B cell (primary cell): ENCODE measurements around the gene CTSK. TPM values are rescaled to one million over a fixed set of nuclear protein-coding genes. Genes with fewer than 3 reads are reported as not detected.
A peak's percentile ranks its signal among the peaks of the same experiment; 100 is the strongest.

ENCODE experiments used
- ATAC-seq: fragments of 200-7000 bp; cut with Tn5 transposase; one replicate; pipeline ENCODE4 v1.10.0; 2021; ENCODE audit warnings: low read depth, mild to moderate bottlenecking, moderate number of reproducible peaks, moderate library complexity
- CTCF ChIA-PET: fragments of 350-600 bp; sonication (Branson Sonifier 250); formaldehyde crosslinking; loops from one replicate; lab custom pipeline; 2021; ENCODE audit warnings: antibody characterized with exemption, inconsistent platforms; lab: Charles Lee
- POLR2A ChIA-PET: fragments of 350-600 bp; sonication (Branson Sonifier 250); formaldehyde crosslinking; loops from one replicate; lab custom pipeline; 2021; ENCODE audit warnings: antibody characterized with exemption; lab: Charles Lee
- DNase-seq: peaks from one replicate; pipeline ENCODE4 v3.0.0; 2013
- H2AFZ ChIP-seq: 2 replicates; pipeline ENCODE4 v1.6.1; 2012; ENCODE audit warnings: mild to moderate bottlenecking, low read depth, low read length; ENCODE audit not compliant: insufficient read depth, poor library complexity, severe bottlenecking
- H3K27ac ChIP-seq, 2 donors: 1 replicate in 1 of 2; 2 replicates in 1 of 2; pipeline ENCODE4 v1.5.1; 2012 to 2013; ENCODE audit warnings: low read length in 2 of 2, mild to moderate bottlenecking in 2 of 2, moderate library complexity in 1 of 2
- H3K27me3 ChIP-seq, 4 experiments: fragments of 200-600 bp in 1 of 4; sonication (generic) in 1 of 4; replicated peaks in 1 of 4; 1 replicate in 2 of 4; 2 replicates in 2 of 4; pipeline versions ENCODE4 v1.6.1 to v1.7.0; 2013 to 2016; ENCODE audit warnings: low read length in 3 of 4, mild to moderate bottlenecking in 2 of 4, mixed read lengths in 1 of 4, moderate library complexity in 1 of 4; ENCODE audit not compliant: insufficient read depth in 4 of 4, control insufficient read depth in 3 of 4; ENCODE audit errors: control extremely low read depth in 1 of 4
- H3K36me3 ChIP-seq, 2 experiments: replicated peaks in 1 of 2; 1 replicate in 1 of 2; 2 replicates in 1 of 2; pipeline versions ENCODE4 v1.6.1 to v1.7.1; 2013; ENCODE audit warnings: low read length in 1 of 2; ENCODE audit not compliant: insufficient read depth in 2 of 2, control insufficient read depth in 1 of 2; ENCODE audit errors: control extremely low read depth in 1 of 2, extremely low read depth in 1 of 2
- H3K4me1 ChIP-seq, 2 donors: fragments of 200-600 bp in 1 of 2; sonication (generic) in 1 of 2; 1 replicate in 1 of 2; 2 replicates in 1 of 2; pipeline versions ENCODE4 v1.5.1 to v1.6.1; 2013 to 2017; ENCODE audit warnings: low read length in 2 of 2; ENCODE audit not compliant: control insufficient read depth in 2 of 2, insufficient read depth in 2 of 2
- H3K4me2 ChIP-seq: replicated peaks from 2 replicates; pipeline ENCODE3; 2012; ENCODE audit warnings: mild to moderate bottlenecking, low read depth, low read length; ENCODE audit not compliant: poor library complexity, severe bottlenecking
- H3K4me3 ChIP-seq, 5 experiments: fragments of 200-600 bp in 1 of 5; sonication (generic) in 1 of 5; 1 replicate in 3 of 5; 2 replicates in 2 of 5; pipeline versions ENCODE4 v1.5.1 to v1.7.0; 2011 to 2016; ENCODE audit warnings: low read length in 4 of 5, mild to moderate bottlenecking in 4 of 5, low read depth in 2 of 5, control low read depth in 1 of 5, moderate library complexity in 1 of 5; ENCODE audit not compliant: insufficient read depth in 1 of 5; ENCODE audit errors: control extremely low read depth in 1 of 5, extremely low read depth in 1 of 5
- H3K79me2 ChIP-seq: fragments of 200-600 bp; sonication (generic); one replicate; pipeline ENCODE4 v1.6.0; 2016; ENCODE audit warnings: low read length; ENCODE audit not compliant: control insufficient read depth, insufficient read depth
- H3K9ac ChIP-seq: fragments of 200-600 bp; sonication (generic); 2 replicates; pipeline ENCODE4 v1.6.1; 2017; ENCODE audit warnings: mild to moderate bottlenecking, low read length, moderate library complexity
- H3K9me3 ChIP-seq, 3 donors: one replicate each; pipeline versions ENCODE4 v1.6.1 to v1.7.1; 2013; ENCODE audit warnings: low read length in 2 of 3; ENCODE audit not compliant: control insufficient read depth in 2 of 3, insufficient read depth in 1 of 3; ENCODE audit errors: control extremely low read depth in 1 of 3
- H4K20me1 ChIP-seq: 2 replicates; pipeline ENCODE4 v1.6.0; 2012; ENCODE audit warnings: mild to moderate bottlenecking, low read length; ENCODE audit not compliant: insufficient read depth, control insufficient read depth, poor library complexity, severe bottlenecking
- H3K27ac Mint-ChIP-seq: one replicate; pipeline ENCODE4 v1.8.0; 2021; ENCODE audit warnings: mixed read lengths
- H3K27me3 Mint-ChIP-seq: one replicate; pipeline ENCODE4 v1.8.0; 2021; ENCODE audit warnings: mixed read lengths
- H3K4me1 Mint-ChIP-seq: one replicate; pipeline ENCODE4 v1.8.0; 2021; ENCODE audit warnings: mixed read lengths
- H3K4me3 Mint-ChIP-seq: one replicate; pipeline ENCODE4 v1.8.0; 2021; ENCODE audit warnings: mixed read lengths
- H3K9me3 Mint-ChIP-seq: one replicate; pipeline ENCODE4 v1.8.0; 2022; ENCODE audit warnings: mixed read lengths; ENCODE audit not compliant: insufficient read depth
- CTCF ChIP-seq: fragments of 200-600 bp; IDR thresholded peaks from one replicate; pipeline ENCODE4 v1.8.0; 2022; ENCODE audit warnings: antibody characterized with exemption, mild to moderate bottlenecking
- EZH2 ChIP-seq: IDR thresholded peaks from 2 replicates; pipeline ENCODE4 v1.6.1; 2012; ENCODE audit warnings: borderline replicate concordance, low read depth, mild to moderate bottlenecking, moderate library complexity, low read length; ENCODE audit not compliant: insufficient read depth, poor library complexity, severe bottlenecking
- WGBS: methylation state at CpG from one replicate; pipeline ENCODE4 v1.1.5; 2013; ENCODE audit warnings: missing lambda C conversion rate; ENCODE audit not compliant: insufficient coverage; 5-methylcytosine and 5-hydroxymethylcytosine counted together
- intact Hi-C: fragments of 100-400 bp; cut with micrococcal nuclease; formaldehyde crosslinking; loops from one replicate; pipeline ENCODE4 v1.10.0; 2022
- polyA plus RNA-seq: library from polyadenylated mRNA; depleted of rRNA; stranded (reverse); fragments of >200 nt; gene quantifications from 2 replicates; pipeline ENCODE4 v1.2.3, GENCODE V29; 2012
- total RNA-seq, 2 donors: library from RNA; stranded (reverse); fragments of 120-200 nt in 1 of 2; gene quantifications; 1 replicate in 1 of 2; 2 replicates in 1 of 2; pipeline versions ENCODE4 v1.2.3 to v1.2.4, GENCODE V29; 2013 to 2022

Gene CTSK
- total and polyA plus RNA-seq, 2 donors (not counting 1 experiment from before 2014, with no cell fraction given): 5.3 to 6.0 TPM

- H3K4me1 Mint-ChIP-seq: peaks cover 52% of the 10 kb centered on the region
- H3K4me3 ChIP-seq: peak overlapping the region; percentile 62 to 99 (median 80)
- peaks cover 13% of the 10 kb centered on the region for H4K20me1 ChIP-seq
- POLR2A ChIA-PET: interaction anchor here (0.6 kb wide), 1 partner anchor 186 kb away, joined by 6 read pairs; no protein-coding TSS in a partner anchor
- no peaks in the 10 kb centered on the region for H3K27me3 Mint-ChIP-seq
- H3K79me2 ChIP-seq: peaks cover 74% of the 10 kb centered on the region
- ATAC-seq: no peak
- H3K9ac ChIP-seq: peak overlapping the region; percentile 83
- no peaks in the 10 kb centered on the region for H3K9me3 ChIP-seq
- WGBS: 71% methylated on average over 1 of the region's 2 CpGs
- peak overlapping the region; percentile 85 to 97 for H3K27ac ChIP-seq
- H3K9me3 Mint-ChIP-seq: no peaks in the 10 kb centered on the region
- DNase-seq: peak; percentile 19
- H3K27ac Mint-ChIP-seq: peak overlapping the region; percentile 97
- no peak for TF ChIP-seq EZH2
- no peak for TF ChIP-seq CTCF
- H3K36me3 ChIP-seq: peaks cover 7 to 31% of the 10 kb centered on the region in 2 experiments
- intact Hi-C loops: loop anchor here (1.0 to 10.0 kb wide), 7 partner anchors 48 to 400 kb away; partner anchors contain the start of genes ARNT, ENSA, GOLPH3L and LYSMD1
- H3K4me1 ChIP-seq: peaks cover 44 to 47% of the 10 kb centered on the region in 2 donors
- no peaks in the 10 kb centered on the region for H3K27me3 ChIP-seq
- CTCF ChIA-PET: interaction anchor here (1.0 to 1.3 kb wide), 2 partner anchors 158 to 170 kb away, joined by 3 to 8 read pairs; no protein-coding TSS in a partner anchor
- H3K4me3 Mint-ChIP-seq: peak overlapping the region; percentile 96
- no peak overlapping the region for H2AFZ ChIP-seq
- H3K4me2 ChIP-seq: peak overlapping the region; percentile 90
Measured at GRCh38 chr1:150764617-150765101, 43.4 kb downstream of the CTSK start.

- POLR2A ChIA-PET: interaction anchor here (0.6 kb wide), 1 partner anchor 211 kb away, joined by 4 read pairs; the partner anchor contains the start of gene CERS2
- H3K4me3 ChIP-seq: peak overlapping the region; percentile 3 to 99 (median 62)
- peak overlapping the region; percentile 83 for H3K9ac ChIP-seq
- intact Hi-C loops: loop anchor here (5.0 to 10.0 kb wide), 2 partner anchors 49 to 402 kb away; partner anchors contain the start of genes LYSMD1 and SCNM1
- peak overlapping the region; percentile 20 for H3K27ac Mint-ChIP-seq
- DNase-seq (no peak), ATAC-seq (no peak)
- H3K27me3 ChIP-seq: no peaks in the 10 kb centered on the region
- no peaks in the 10 kb centered on the region for H3K9me3 ChIP-seq
- TF ChIP-seq EZH2: no peak
- CTCF ChIA-PET: interaction anchor here (0.8 to 1.3 kb wide), 2 partner anchors 233 to 247 kb away, joined by 3 to 5 read pairs; no protein-coding TSS in a partner anchor
- WGBS: no CpG with 5 or more reads among the region's 3 CpGs
- peaks cover 90% of the 10 kb centered on the region for H3K79me2 ChIP-seq
- H3K4me3 Mint-ChIP-seq: peak overlapping the region; percentile 79
- no peaks in the 10 kb centered on the region for H3K9me3 Mint-ChIP-seq
- H3K4me1 Mint-ChIP-seq: peaks cover 55% of the 10 kb centered on the region
- peaks cover 25% of the 10 kb centered on the region for H4K20me1 ChIP-seq
- H3K27ac ChIP-seq: peak overlapping the region in 1 of 2 donors; percentile 56
- no peaks in the 10 kb centered on the region for H3K27me3 Mint-ChIP-seq
- H3K4me2 ChIP-seq: peak overlapping the region; percentile 90
- peaks cover 45 to 49% of the 10 kb centered on the region in 2 donors for H3K4me1 ChIP-seq
- no peak overlapping the region for H2AFZ ChIP-seq
- peaks cover 7 to 45% of the 10 kb centered on the region in 2 experiments for H3K36me3 ChIP-seq
Measured at GRCh38 chr1:150763018-150763417, 45.0 kb downstream of the CTSK start.
